Dermis lymphatic vessel endothelial cell (primary cell): ENCODE measurements around the gene PGM3. TPM values are rescaled to one million over a fixed set of nuclear protein-coding genes. Genes with fewer than 3 reads are reported as not detected.

ENCODE experiments used
- total RNA-seq: library from RNA; depleted of rRNA; stranded (reverse); fragments of >200 nt; gene quantifications from 2 replicates; pipeline ENCODE4 v1.2.1, GENCODE V29; 2014

The PGM3 gene, protein sequence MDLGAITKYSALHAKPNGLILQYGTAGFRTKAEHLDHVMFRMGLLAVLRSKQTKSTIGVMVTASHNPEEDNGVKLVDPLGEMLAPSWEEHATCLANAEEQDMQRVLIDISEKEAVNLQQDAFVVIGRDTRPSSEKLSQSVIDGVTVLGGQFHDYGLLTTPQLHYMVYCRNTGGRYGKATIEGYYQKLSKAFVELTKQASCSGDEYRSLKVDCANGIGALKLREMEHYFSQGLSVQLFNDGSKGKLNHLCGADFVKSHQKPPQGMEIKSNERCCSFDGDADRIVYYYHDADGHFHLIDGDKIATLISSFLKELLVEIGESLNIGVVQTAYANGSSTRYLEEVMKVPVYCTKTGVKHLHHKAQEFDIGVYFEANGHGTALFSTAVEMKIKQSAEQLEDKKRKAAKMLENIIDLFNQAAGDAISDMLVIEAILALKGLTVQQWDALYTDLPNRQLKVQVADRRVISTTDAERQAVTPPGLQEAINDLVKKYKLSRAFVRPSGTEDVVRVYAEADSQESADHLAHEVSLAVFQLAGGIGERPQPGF
- 69.0 and 72.3 TPM in 2 replicates for total RNA-seq

GRCh38 chr6:83192871-83193746, at the start of gene PGM3, which contains the start of gene RWDD2A:
Gene PGM3, minus strand, starts transcription at chr6:83193265. Its CDS starts 2,253 bp downstream, at chr6:83191012.
Gene RWDD2A, plus strand, starts transcription at chr6:83193357. Its CDS starts 1,095 bp downstream, at chr6:83194452.

Other genes starting within 250 kb of the PGM3 start
- gene UBE3D, start 127.4 kb downstream of the PGM3 start, total RNA-seq = 2.1 and 3.8 TPM in 2 replicates
- 11.9 and 23.9 TPM in 2 replicates for gene DOP1A, start 125.6 kb downstream of the PGM3 start, total RNA-seq
- gene RWDD2A, start 92 bp upstream of the PGM3 start, total RNA-seq = 3.7 and 4.6 TPM in 2 replicates
- 2.6 and 2.7 TPM in 2 replicates for gene ME1, start 237.8 kb upstream of the PGM3 start, total RNA-seq